Measurements from ENCODE around the gene DNAJC13. TPM values are rescaled to one million over a fixed set of nuclear protein-coding genes. Genes with fewer than 3 reads are reported as not detected.

The DNAJC13 gene
- total RNA-seq, 1 donor from 2014 or later, result 45.0 TPM

GRCh38 chr3:132499071-132499470 lies 81.8 kb downstream of the DNAJC13 start:
- ATAC-seq, result no peak
- Histone ChIP-seq H3K4me3 (no peak overlapping the region), H3K27ac (no peak overlapping the region), H3K36me3 (peaks cover 100% of the 10 kb centered on the region), H3K9me3 (no peaks in the 10 kb centered on the region), H3K4me1 (no peaks in the 10 kb centered on the region), H3K27me3 (ENCODE audit: low read depth) (no peaks in the 10 kb centered on the region)
- no peak for TF ChIP-seq CTCF (IDR thresholded peaks at IDR 0.05)
- DNase-seq, result no peak
- intact Hi-C loops (cut with DNase I), result no loop called here

GRCh38 chr3:132503559-132503958 lies 86.3 kb downstream of the DNAJC13 start:
- intact Hi-C loops (cut with DNase I), result no loop called here
- no peak for TF ChIP-seq CTCF (IDR thresholded peaks at IDR 0.05)
- H3K4me1 ChIP-seq, result no peaks in the 10 kb centered on the region
- ATAC-seq, result no peak
- no peak overlapping the region for H3K4me3 ChIP-seq
- peaks cover 98% of the 10 kb centered on the region for H3K36me3 ChIP-seq
- H3K27ac ChIP-seq, result no peak overlapping the region
- no peaks in the 10 kb centered on the region for H3K9me3 ChIP-seq
- DNase-seq, result no peak
- no peaks in the 10 kb centered on the region for H3K27me3 ChIP-seq (ENCODE audit: low read depth)

GRCh38 chr3:132504375-132504933 lies 87.2 kb downstream of the DNAJC13 start:
- DNase-seq, result no peak
- no peaks in the 10 kb centered on the region for H3K9me3 ChIP-seq
- H3K27ac ChIP-seq, result no peak overlapping the region
- H3K4me3 ChIP-seq, result no peak overlapping the region
- no peaks in the 10 kb centered on the region for H3K27me3 ChIP-seq (ENCODE audit: low read depth)
- intact Hi-C loops (cut with DNase I), result no loop called here
- ATAC-seq, result no peak
- no peaks in the 10 kb centered on the region for H3K4me1 ChIP-seq
- no peak for TF ChIP-seq CTCF (IDR thresholded peaks at IDR 0.05)
- H3K36me3 ChIP-seq, result peaks cover 98% of the 10 kb centered on the region

GRCh38 chr3:132507657-132508056 lies 90.4 kb downstream of the DNAJC13 start:
- Histone ChIP-seq H3K27me3 (ENCODE audit: low read depth) (no peaks in the 10 kb centered on the region), H3K4me1 (no peaks in the 10 kb centered on the region), H3K4me3 (no peak overlapping the region), H3K36me3 (peaks cover 98% of the 10 kb centered on the region), H3K27ac (no peak overlapping the region), H3K9me3 (no peaks in the 10 kb centered on the region)
- no peak for TF ChIP-seq CTCF (IDR thresholded peaks at IDR 0.05)
- no peak for ATAC-seq
- no peak for DNase-seq
- intact Hi-C loops (cut with DNase I), result no loop called here

GRCh38 chr3:132509096-132509495 lies 91.8 kb downstream of the DNAJC13 start:
- H3K36me3 ChIP-seq, result peaks cover 98% of the 10 kb centered on the region
- ATAC-seq, result no peak
- intact Hi-C loops (cut with DNase I), result no loop called here

More at GRCh38 chr3:132509096-132509495, 91.8 kb downstream of the DNAJC13 start:
- no peaks in the 10 kb centered on the region for H3K4me1 ChIP-seq
- no peaks in the 10 kb centered on the region for H3K27me3 ChIP-seq (ENCODE audit: low read depth)
- TF ChIP-seq CTCF (IDR thresholded peaks at IDR 0.05), result no peak
- H3K4me3 ChIP-seq, result no peak overlapping the region
- H3K9me3 ChIP-seq, result no peaks in the 10 kb centered on the region
- H3K27ac ChIP-seq, result no peak overlapping the region
- DNase-seq, result no peak
